Measurements from ENCODE around the gene TFG. TPM values are rescaled to one million over a fixed set of nuclear protein-coding genes. Genes with fewer than 3 reads are reported as not detected.
A peak's percentile ranks its signal among the peaks of the same experiment; 100 is the strongest.

Gene TFG
- total RNA-seq, 2 donors from 2014 or later = 86.5 to 93.9 TPM

DNA sequence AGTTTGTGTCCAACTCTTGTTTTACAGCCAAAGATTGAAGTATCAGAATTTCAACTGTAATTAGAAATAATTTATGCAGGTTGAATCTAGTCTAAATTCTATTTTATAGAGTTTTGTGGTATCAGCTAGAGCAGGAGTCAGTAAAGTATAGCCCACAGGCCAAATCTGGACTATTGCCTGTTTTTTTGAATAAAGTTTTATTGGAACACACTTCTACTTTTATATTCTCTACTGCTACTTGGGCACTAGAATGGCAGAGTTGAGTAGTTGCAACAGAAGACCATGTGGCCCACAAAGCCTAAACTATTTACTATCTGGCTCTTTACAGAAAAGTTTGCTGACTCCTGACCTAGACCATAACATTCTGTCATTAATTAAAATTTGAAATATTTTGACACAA lies 36.3 kb downstream of the TFG start:
- ATAC-seq = no peak
- DNase-seq = no peak
- intact Hi-C loops (cut with DNase I) = no loop called here

DNA sequence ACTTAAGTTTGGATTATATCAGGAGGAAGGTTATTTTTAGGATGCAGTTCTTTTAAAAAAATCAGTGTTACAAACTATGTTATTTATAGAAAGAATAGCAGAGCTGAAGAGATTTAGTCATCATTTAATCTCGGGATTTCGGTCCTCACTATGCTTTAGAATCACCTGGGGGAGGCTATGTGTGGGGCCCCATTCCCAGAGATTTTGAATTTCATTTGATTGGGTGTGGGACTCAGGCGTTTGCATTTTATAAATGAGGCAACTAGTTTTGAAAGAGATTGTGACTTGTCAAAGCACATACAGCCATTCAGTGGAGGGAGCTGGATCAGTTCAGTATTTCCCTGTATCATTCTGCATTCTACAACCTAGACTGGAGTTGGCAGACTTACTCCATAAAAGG lies 36.8 kb downstream of the TFG start:
- no peak for DNase-seq
- intact Hi-C loops (cut with DNase I) = no loop called here
- ATAC-seq = peak in 1 of 2 donors; percentile 55

DNA sequence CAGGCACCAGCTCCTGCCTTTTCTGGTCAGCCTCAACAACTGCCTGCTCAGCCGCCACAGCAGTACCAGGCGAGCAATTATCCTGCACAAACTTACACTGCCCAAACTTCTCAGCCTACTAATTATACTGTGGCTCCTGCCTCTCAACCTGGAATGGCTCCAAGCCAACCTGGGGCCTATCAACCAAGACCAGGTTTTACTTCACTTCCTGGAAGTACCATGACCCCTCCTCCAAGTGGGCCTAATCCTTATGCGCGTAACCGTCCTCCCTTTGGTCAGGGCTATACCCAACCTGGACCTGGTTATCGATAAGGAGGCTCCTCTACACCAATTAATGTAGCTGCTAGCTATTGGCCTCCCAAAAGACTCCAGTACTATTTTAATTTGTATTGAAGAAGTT lies 38.9 kb downstream of the TFG start:
- intact Hi-C loops (cut with DNase I) = no loop called here
- no peak for DNase-seq
- no peak for ATAC-seq

DNA sequence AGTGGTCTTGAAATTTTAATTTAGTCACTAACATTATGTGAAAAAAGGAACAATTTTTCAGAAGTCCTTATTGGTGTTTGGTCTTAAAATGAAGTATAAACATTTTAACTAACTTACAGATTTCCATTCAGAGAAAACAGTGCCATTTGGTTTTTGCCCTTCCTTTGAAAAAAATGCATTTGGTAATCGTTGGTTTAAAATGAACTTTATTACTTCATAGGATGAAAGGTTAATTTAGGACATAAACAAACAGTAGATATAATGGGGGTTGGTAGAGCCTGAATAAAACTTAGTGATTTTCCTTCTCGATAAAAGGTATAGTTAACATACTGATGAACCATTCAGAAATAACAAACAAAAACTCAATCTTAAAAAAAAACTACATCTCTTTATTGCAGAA lies 39.7 kb downstream of the TFG start:
- ATAC-seq (no peak), DNase-seq (no peak)
- intact Hi-C loops (cut with DNase I) = no loop called here

DNA sequence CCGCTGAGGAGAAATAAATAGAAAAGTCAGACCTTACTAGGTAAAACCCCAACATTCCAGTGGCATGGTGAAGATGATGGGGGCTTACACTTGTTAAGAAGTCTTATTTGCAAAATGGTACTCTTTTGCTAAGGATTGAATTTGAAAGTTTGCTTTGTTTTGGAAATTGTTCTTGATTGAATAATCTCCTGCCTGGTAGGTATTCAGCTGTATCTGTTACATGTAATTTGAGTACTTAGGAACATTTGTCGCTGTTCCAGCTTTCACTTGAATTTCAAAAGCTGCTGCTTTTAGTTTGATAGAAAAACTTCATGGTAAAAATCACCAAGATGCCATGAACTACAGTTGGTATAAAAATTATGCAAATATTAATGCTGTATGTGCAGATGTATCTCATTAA lies 44.6 kb downstream of the TFG start:
- DNase-seq (no peak), ATAC-seq (no peak)
- intact Hi-C loops (cut with DNase I) = loop anchor here in 1 of 2 donors (5.0 kb wide), 1 partner anchor 42 kb away; no protein-coding TSS in a partner anchor

DNA sequence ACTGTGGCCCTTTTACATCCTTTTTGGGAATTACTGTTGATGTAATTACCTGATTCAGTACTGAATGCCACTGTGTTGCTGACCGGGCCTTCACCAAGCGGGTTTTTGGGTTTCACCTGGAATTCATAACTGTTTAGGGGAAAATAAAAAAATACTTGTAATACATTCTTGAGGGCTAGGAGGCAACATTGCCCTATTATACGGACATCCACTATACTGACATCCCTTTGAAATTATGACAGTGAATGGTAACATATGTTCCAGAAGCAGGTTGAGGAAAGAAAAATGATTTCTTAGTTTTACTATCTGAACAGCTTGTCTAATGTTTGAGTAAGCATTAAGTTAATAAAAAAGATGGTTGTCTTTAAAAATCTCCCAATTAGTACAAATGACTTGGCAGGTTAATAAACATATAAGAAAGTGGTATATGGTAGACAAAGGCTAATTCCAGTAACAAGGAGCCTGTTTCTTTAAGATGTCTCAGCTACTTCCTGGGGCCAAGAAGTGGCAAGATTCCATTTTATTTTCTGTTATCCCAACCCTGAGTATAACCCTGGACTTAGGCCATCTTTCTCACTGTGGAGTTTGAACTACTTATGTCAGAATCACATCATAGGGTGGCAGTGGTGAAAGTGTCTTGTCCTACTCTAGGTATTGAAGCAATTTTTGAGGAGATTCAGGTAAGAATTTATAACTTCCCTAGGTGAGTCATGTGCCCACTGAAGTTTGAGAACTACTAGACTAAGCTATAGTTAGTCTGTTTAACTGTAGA lies 45.5 kb downstream of the TFG start:
- DNase-seq = no peak
- intact Hi-C loops (cut with DNase I) = loop anchor here in 1 of 2 donors (5.0 kb wide), 1 partner anchor 42 kb away; no protein-coding TSS in a partner anchor
- peak in 1 of 2 donors; percentile 56 for ATAC-seq

DNA sequence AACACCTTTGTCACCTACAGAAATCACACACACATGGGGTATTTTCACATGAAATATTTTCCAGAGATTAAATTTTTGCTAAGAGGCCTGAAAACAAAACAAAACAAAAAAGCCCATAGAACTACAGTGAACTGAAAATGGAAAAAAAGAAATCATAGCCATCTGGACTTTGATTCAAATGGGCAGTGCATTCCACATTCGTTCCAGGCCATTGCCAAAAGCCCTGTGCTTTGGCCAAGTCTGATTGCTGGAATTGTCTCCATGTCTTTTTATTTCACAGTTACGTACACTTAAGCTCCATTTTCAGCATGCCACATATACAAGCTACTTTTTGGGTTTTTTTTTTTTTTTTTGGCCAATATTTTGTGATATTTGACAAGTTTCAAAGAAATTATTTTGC lies 47.1 kb downstream of the TFG start:
- ATAC-seq (peak; percentile 8 to 42), DNase-seq (peak; percentile 27)
- intact Hi-C loops (cut with DNase I) = no loop called here

DNA sequence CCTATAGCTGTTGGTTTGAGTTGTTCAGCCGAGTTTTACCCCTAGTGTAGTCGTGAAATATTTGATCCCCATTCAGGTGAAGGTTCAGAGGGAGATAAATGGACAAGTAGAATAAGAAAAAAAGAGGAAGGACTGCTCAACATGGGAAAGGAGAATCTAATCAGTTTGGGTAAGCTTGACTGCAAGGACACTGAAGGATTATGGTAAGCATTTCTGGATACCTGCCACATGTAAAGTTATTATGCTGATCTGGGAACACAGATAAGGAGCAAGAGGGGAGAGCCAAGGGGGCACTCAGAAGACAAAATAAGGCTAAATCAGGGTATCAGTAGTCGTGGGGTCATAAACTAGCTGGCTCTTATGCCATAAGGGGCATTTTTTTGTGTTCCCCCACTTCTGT lies 49.9 kb downstream of the TFG start:
- ATAC-seq (no peak), DNase-seq (no peak)
- intact Hi-C loops (cut with DNase I) = no loop called here

DNA sequence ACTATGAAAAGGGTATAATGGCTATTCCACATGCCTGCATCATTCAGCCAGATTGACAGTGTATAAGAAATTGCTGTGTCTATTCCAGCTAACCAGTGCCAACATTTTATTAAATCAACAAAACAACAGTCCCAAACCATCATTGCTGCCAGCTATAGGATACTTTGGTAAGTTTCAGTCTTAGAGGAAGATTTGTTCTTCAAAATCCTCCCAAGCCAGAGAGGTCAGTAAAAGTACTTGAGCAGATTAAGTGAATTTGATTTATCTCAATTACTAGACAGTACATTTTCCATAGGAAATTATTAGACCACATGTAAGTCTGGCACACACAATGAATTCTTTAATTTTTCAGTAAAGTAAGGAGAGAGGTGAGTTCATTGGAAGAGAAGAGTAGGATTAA lies 50.7 kb downstream of the TFG start:
- intact Hi-C loops (cut with DNase I) = no loop called here

DNA sequence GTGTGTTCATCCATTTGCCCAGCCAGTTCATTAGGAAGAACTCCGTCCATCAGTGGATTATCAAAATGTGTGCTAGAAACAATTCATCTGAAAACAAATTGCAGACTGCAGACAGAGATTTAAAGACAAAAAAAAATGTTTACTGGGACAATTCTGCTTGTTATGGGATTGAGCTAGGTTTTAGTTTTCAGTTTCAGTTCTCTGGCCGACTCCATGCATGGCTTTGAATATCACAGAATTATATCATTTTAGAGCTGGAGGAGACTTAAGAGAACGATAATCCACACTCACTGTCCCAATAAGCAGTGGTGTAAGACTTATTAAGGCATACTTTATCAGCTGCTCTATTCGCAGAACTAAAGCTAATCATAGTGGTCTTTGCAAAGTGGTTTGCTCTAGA lies 51.1 kb downstream of the TFG start:
- intact Hi-C loops (cut with DNase I) = no loop called here
- ATAC-seq = no peak
- no peak for DNase-seq

More for the DNA sequence above, 50.7 kb downstream of the TFG start:
- no peak for DNase-seq
- no peak for ATAC-seq

DNA sequence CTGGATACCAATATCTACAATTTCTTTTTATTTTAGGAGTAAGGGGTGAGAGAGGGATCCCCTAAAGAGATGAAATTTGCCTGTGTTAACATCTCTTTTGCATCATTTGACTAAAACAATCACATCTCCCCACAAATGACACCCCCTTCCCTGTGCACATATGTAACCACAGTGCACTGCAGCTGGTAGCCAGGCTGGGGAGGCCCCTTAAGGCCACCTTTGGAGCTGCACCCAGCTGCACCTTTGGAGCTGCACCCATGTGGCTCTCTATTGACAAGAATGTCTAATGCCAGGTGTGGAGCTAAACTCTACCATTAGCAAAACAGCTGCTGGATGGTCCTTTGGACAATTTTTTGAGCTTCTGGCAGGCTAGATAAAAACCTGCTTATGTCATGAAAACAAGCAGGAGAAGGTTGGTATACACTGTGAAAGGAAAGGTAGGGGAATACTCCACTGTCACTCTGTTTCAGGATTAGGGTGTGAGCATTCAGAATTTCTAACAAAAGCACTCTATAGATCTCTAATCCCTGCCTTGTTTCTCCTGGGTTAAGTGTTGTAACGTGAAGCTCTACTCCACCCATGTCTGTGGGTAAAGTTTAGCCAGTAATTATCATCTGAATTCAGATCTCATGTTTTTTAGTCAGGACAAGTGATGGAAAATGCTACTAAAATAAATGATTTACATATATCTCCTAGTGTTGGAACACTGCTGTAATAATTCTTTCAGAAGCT lies 52.1 kb downstream of the TFG start:
- intact Hi-C loops (cut with DNase I) = no loop called here
- DNase-seq (no peak), ATAC-seq (peak in 1 of 2 donors; percentile 39)

DNA sequence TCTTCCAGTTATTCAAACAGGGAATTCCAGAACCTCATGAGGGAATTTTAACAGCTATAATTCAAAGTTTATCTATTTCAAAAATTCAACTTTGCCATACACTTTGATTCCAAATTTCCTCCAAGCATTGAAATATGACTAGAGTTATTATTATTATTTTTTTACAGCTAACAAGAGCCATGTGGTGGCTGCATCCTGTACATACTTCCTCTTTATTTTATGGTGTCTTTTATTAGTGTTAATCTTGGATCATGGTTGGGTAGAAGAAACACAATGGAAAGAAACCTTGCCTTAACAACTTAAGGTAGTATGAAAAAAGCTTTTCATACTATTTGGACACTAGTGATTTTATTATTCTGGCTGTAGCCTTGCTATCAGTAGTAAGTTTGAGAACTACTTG lies 52.7 kb downstream of the TFG start:
- ATAC-seq (no peak), DNase-seq (no peak)
- intact Hi-C loops (cut with DNase I) = no loop called here

DNA sequence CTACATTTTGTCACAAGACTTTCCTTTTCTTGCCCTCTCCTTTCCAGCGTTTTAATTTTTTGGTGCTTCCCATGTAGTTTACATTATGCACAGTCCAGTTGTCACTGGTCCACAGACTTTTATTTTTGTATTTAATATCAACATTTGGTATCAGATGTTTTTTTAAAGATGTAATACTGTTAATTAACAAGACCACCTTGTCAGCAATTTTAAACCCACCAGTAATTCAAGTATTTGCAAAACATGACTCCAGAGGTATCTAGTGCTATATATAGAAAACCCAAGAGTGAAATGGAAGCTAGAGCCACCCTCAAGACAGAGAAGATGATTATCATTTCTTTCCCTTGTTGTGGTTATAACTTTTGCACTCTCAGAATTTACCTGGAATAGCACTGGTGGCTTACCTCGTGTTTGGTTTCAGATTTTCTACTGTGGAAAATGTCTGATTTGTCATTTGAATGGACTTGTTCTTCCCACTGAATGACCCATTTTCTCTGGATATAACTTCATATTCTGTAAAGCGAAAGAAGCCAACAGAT lies 56.2 kb downstream of the TFG start:
- DNase-seq = no peak
- intact Hi-C loops (cut with DNase I) = no loop called here
- no peak for ATAC-seq

DNA sequence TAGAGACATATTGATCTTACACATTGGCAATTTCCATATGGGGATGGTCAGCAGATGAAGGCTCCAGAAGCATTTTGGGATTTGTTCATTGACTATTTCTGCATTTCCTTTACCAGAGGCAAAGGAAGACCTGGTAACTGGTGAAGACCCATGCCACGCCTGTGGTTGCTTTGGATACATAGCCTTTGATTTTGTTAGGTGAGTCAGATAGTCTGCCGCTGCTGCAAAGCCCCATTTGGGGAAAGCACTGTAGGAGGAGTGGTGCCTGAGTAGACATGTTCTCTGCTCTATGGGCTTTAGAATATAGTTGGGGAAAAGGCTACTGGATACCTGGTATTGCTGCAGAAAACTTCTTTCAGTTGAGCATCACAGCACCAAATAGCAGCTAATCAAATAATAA lies 56.8 kb downstream of the TFG start:
- ATAC-seq (no peak), DNase-seq (no peak)
- intact Hi-C loops (cut with DNase I) = no loop called here

DNA sequence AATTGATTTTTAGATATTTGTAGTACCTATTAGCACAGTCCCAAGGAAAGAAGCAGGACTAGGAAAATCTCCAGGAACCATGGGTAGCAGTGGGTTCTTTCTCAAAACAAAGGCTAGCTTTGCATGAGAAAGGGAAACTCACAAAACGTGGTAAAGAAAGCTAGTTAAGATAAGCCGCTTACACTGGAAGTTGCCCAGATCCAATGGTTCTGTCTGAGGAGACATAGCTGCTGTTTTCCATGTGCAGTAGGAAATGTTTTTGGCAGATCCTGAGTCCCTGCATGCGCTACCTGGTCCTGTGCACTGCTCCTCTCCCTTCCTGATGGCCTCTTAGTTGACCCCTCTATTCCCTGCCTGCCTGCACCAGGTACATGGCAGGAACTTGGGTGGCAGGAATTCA lies 60.4 kb downstream of the TFG start:
- DNase-seq = no peak
- no peak for ATAC-seq
- intact Hi-C loops (cut with DNase I) = no loop called here

DNA sequence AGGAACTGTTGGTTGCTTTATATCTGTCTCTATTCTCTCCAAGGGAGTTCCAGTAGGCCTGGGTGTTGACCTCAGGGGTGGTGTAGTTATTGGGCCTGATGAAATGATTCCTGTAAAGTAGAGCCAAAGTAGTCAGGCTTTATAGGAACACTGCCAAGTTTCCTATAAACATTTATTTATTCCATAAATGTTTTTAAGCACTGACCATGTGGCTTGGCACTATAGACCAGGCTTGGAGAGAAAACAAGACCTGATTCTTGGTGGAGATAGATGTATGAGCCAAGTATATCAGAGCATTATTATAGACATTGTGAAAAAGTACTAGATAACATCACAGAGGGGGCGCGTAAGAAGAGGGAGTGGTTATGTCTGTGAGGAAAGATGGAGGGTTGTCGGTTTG lies 65.9 kb downstream of the TFG start:
- DNase-seq (no peak), ATAC-seq (no peak)
- intact Hi-C loops (cut with DNase I) = no loop called here

DNA sequence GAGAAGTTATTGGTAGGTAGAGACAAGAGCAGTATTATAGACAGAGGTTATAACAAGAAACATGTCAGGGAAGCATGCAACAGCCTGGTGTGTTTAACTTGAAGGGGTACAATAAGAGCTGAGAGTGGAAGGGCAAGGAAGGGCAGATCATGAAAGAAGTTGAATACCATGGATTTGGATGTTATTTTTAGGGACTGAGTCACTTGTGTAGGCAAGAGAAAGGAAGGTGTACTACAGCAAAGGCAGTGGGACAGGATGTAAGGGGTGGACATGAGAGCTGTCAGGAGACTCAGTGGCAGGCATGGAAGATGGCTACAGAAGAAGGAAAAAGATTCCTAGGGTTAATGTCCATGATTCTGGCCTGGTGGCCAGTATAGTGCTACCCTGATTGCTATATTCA lies 66.4 kb downstream of the TFG start:
- DNase-seq (no peak), ATAC-seq (peak in 1 of 2 donors; percentile 21)
- intact Hi-C loops (cut with DNase I) = no loop called here

DNA sequence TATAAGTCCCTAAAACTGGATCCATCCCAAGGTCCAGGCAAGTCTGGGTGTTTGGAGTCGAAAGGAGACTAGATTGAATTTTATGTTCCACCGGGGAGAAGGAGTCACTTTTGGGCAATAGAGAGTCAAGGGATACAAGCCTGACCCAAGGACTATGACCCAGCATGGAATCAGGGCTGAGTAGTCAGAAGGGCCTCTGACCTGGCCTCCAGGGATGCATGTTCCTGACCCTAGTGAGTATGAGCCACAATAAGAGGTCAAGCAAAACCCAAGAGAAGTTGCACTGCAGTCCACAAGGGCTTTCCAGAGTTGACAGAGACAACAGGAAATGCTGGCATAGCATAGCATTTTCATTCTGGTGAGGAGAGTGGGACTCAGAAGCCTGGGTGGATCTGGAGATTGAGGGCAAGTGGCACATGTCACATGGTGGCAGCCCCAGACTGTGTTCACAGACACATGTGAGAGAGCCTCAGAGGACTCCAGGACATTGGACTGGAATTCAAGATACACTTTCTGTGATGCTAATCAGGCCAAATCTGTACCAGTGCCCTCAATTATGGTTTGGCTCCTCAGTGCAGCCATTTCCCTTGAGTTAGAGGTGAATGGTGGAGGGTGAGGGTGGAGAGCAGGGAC lies 66.9 kb downstream of the TFG start:
- intact Hi-C loops (cut with DNase I) = no loop called here
- DNase-seq = no peak
- ATAC-seq = no peak

DNA sequence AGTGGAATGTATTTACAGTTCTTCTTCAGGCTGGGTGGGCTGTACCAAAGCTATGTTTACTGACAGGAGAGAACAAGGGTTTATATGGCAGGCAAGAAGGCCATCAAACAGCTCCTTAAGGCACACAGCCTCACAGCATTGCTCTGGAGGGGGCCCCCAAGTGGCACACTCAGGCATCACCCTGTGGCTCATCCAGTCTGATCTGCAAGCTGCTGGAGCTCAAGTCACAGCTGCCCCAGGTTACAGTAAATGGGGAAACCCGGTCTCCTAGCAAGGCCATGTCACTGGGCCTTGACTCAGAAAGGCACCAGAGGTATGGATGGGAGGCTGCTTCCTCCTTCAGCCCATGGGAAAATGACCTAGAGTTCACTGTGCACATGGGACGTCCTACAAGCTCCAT lies 67.5 kb downstream of the TFG start:
- DNase-seq (no peak), ATAC-seq (peak in 1 of 2 donors; percentile 15)
- intact Hi-C loops (cut with DNase I) = no loop called here

DNA sequence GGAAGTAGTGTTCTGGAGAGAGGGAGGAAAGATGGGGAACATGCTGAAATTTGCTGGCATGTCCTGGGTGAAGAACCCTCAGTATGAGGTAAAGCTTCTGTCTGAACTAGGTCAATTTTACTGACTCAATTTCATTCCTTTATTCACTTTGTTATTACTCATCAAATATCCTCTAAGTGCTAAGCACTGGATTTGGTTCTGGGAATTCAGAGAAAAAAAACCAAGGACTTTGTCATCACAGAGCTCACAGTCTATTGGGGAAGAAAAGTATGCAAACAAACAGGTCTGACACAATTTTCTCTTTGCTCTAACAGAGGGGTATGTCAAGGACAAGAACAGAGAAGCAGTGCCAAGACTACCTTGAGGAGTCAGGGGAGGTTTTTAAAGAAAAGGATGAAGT lies 68.0 kb downstream of the TFG start:
- ATAC-seq (peak in 1 of 2 donors; percentile 20), DNase-seq (no peak)
- intact Hi-C loops (cut with DNase I) = no loop called here
